HTERT RPE-1 (cell line): ENCODE data around the gene TRIM42.

Experiments
- in situ Hi-C: fragments of 300-500 bp; cut with MboI; formaldehyde crosslinking; loops from 4 replicates; pipeline ENCODE4 v1.14.3; 2020; ENCODE audit warnings: low sequenced_read_pairs

TRIM42 gene

DNA sequence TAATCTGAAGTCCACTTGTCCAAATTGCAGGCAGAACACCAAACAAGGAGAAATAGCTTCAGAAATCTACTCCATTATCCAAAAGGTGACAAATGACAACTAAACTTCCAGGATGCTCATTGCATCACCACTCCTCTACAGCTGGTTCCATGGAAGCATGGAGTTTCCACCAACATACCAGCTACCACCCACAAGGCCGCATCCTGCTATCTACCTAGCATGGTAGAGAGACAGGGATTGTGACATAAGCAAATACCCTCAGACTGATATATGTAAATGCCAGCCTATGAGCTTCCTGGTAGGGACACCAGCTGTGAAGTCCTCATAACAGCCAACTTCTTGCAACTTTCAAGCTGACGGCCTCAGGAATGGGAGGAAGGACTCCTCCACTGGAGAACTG lies at the start of gene TRIM42:
TSS of gene TRIM42 (plus strand) at position 301 of the 400 bp plus-strand sequence. CDS start 166 bp downstream, outside the sequence.
- in situ Hi-C loops = no loop called here

DNA sequence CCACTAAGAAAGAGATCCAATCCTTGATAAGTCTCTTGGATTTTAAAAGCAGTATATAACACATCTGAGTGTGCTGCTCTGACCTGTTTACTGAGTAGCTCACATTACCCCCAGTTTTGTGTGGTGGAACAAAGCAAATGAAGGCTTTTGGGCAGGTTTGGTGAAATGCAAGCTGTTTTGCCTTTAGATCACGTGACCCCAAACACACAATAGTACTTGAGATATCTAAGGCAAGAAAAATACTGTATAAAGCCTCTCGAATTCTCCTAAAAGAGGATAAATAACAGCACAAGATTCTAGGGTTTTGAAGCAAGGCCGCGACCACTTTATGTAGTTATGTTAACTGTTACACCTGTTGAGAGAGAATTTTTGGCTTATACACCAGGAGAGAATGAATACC lies 49.3 kb upstream of the TRIM42 start:
- in situ Hi-C loops = no loop called here

DNA sequence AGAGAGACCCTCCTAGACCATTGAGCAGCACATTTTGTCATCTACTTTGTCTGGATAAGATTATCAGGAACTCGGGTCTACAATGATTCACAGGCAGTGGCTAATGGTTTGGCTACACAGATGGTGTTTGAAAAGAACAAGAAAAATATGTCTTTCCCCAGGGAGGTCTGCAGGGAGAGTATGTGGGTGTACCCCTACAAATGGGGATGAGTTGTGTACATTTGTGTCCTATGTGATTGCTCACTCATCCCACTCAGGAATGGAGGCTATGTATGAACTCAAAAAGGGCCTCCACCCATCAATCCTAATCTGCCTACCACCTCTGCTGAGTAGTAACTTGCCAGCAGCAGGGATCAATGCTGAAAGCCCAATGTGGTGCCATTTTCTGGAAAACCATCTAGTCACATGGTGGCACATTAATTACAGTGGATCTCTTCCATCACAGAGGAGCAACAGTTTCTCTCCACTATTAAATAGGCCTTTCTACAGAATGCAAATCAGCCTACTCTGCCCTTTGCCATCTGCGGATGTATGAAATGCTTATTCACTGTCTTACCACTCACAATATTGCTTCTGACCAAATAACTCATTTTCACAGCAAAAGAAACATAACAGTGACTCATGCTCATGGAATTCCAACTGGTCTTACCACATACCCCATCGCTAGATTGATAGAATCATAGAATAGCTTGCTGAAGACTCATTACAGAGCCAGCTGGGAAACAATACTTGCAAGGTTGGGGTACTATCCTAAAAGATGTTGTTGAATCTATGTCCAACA lies 48.3 kb upstream of the TRIM42 start:
- in situ Hi-C loops = no loop called here

DNA sequence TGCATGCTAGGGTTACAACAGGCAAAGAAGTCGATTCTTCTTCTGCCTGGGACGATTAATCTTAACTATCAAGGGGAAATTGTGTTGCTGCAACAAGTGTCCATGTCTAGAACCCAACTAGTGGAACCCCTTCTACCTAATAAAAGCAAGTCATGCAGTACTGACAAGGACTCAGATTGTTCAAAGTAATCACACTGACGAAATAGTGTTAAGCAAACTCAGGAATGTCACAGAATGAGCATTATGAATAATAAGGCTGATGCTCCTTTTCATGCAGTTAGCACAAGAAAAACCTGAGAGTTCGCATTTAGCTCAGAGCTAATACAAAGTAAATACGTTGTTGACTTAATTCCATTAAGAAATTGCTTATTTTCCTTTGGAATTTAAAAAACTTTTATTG lies 47.5 kb upstream of the TRIM42 start:
- in situ Hi-C loops = no loop called here

DNA sequence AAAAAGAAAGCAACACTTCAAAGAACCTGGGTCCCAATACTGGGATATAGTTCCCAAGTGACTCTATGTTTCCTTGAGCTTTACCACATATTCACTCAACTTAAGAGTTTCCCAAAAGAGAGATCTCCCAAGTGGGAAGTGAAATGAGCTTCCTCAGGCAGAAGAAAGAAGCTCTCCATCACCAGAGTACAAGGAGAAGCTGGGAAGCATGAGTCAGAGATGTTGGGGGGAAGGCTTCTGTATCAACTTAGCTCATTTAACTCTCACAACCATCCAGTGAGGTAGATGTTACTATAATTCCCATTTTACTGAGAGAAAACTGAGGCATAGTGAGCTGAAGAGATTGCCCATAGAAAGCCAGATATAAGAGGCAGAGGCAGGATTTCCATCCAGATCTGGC lies 47.0 kb upstream of the TRIM42 start:
- in situ Hi-C loops = no loop called here

DNA sequence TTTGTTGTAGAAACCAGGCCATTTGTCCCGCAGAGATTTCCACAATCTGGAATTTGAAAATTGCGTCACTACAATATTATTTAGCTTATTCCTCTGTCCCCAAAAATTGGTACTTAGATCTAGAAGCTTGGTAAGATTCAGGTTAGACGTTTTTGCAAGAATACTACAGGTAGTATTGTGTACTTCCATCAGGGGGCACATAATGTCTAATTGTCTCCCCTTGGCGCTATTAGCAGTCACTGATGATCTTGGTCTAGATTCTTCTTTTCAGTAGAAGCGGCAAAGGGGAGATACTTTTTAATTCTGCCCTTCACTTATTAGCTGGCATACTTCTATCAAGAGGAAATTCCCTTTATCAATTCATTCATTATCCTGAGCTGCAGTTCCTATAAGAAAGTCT lies 42.6 kb upstream of the TRIM42 start:
- in situ Hi-C loops = no loop called here

DNA sequence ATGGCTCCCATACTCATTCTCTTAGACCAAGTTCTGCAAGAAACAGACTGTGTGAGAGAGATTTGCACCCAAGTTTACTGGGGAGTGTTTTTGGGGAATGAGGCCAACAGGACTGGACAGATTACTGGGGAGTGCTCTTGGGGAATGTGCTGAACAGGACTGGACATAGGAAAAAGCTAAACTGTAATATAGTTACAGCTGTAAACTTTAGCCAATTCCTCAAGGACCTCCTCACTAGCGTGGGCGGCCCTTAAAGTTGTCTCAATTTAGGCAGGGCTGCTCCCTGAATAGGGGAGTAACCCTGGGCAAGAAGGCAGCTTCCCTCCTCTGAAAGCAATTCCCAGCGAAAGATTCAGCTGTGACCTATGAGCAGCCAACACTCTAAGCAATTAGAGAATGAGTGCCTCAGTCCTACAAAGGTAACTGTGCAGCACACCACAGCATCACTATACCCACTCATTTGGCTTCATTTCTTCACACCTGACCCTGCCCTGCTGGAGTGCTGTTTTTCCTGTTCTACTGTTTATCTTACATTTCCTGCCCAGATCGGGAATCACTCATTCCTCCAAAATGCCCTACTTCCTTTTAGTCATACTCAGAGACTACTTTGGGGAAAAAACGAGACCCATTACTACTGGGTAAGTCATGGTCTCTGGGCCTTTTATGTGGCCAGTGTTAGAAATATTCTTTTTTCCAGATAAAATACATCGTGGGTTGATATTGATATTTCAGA lies 41.3 kb upstream of the TRIM42 start:
- in situ Hi-C loops = no loop called here

DNA sequence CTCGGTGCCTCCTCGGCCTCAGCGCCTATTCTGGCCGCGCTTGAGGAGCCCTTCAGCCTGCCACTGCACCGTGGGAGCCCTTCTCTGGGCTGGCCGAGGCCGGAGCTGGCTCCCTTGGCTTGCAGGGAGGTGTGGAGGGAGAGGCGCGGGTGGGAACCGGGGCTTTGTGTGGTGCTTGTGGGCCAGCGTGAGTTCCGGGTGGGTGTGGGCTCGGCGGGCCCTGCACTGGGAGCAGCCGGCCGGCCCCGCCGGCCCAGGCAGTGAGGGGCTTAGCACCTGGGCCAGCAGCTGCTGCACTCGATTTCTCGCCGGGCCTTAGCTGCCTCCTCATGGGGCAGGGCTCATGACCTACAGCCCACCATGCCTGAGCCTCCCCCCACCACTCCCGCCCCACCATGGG lies 26.6 kb upstream of the TRIM42 start:
- in situ Hi-C loops = no loop called here

DNA sequence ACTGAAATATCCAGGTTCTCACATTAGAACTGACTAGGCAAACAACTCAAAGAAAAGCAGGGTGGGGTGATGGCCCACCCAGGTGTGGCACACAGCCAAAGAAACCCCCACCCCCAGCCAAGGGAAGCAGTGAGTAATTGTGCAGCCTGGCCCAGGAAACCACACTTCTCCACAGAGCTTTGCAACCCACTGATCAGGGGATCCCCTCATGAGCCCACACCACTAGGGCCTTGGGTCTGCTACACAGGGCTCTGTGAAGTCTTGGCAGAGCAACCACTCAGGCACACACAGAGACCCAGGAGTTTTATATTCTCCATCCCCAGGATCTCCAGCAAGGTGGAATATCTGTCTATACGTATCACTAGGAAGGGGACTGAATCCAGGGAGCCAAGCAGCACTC lies 22.2 kb upstream of the TRIM42 start:
- in situ Hi-C loops = no loop called here

DNA sequence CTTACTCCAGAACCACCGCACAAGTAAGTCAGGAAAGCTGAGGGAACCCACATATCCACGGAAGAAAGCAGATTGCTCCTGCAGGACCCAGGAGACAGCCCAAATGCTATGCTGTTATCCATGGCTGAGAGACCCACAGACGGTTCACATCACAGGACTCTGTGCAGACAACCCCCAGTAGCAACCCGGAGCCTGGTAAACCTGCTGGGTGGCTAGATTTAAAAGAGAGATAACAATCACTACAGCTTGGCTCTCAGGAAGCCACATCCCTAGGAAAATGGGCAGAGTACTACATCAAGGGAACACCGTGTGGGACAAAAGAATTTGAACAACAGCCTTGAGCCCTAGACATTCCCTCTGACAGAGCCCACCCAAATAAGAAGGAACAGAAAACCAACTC lies 13.8 kb upstream of the TRIM42 start:
- in situ Hi-C loops = no loop called here

DNA sequence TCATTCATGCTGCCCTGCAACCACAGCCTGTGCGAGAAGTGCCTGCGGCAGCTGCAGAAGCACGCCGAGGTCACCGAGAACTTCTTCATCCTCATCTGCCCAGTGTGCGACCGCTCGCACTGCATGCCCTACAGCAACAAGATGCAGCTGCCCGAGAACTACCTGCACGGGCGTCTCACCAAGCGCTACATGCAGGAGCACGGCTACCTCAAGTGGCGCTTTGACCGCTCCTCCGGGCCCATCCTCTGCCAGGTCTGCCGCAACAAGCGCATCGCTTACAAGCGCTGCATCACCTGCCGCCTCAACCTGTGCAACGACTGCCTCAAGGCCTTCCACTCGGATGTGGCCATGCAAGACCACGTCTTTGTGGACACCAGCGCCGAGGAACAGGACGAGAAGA lies 4.7 kb downstream of the TRIM42 start:
- in situ Hi-C loops = no loop called here

DNA sequence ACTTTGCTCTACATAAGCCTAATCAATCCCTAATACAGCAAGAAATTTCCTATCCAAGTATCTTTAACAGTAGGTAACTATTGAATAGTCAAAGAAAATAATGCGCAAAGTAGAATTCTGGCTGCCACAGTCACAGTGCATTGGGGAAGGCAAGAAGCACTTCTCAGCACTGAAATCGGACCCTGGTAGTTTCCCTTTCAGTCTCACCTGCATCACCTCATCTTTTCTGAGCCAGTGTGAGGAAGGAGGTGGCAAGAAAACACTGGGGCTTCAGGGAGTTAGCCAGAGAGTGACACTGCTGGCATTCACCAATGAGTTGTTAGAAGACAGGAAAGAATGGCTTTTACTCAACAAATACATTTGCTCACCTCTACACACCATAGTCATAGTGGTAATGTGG lies 8.3 kb downstream of the TRIM42 start:
- in situ Hi-C loops = no loop called here

DNA sequence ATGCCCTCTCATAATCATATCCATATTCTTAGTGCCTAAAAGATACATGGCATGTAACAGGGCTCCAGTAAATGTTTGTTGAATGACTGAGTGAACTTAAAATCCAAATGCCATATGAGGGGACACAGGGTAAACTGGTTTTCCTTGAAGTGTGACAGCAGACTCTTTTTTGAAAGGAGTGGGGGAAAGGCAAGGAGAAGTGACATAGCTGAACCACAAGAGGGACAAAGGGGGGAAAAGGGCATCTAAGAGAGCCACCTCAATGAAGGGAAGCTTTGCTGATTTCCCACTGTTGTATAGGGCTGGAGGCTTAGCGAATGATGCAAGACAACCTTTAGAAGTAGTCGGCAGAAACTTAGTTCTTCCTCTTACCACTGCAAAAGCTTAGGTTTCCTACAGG lies 9.1 kb downstream of the TRIM42 start:
- in situ Hi-C loops = no loop called here

DNA sequence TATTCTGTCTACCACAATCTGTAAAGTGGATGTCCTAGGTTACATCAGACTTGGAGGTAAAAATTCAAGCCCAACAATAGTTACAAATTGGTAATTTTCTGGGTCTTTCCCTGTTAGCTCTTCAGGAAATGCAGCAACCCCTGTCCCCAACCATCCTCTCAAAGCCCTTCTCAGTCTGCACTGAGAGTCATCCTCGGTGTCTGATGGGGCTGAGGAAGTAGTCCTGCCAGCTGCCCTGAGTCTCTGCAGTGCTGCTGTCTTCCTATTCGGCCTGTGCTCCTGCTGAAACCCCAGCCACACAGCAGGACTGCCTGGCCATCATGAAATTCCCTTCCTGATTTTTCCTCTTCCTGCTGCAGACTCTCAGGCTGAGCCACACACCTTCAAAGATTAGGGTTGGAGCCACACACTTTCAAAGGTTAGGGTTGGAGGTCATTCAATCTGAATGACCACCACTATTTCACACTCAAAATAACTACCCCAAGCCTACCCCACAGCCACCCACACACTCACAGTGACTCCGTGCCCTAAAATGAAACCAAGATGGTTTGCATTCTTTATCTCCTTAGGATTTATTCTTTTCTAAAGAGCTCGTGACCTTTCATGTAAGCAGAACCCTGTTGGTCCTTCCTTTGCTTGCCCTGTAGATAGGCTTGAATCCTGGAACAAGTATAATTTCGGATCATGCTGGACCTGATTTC lies 17.6 kb downstream of the TRIM42 start:
- in situ Hi-C loops = no loop called here

DNA sequence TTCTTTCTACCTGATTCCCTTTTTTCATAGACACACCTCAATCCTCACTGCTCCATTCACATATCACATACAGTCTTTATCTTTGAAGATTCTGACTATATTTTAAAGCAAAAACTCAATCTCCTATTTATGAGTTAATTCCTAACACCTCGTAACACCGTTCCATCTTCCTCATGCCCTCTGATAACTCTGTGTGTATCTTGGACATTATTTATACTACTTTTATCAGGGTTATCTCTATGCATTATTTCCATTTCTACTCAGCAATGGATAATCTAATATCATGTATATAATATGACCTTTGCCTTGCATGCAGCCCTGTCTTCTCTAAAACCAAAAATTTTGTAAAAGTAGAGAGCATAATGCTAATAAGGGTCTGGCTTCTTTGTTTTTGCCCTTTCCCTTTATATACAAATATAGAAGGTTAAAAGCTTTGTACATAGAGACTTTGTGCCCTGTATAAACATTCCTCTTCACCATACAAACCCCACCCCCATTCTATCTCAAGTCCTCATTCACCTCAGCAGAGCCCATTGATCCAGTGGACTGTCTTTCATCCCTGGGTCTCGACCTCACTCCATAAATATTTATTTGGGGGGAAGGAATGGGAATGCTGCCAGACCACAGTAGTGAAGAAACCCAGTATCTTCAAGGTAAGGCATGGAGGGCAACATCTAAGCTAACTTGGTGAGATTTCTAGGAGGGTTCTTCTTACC lies 21.8 kb downstream of the TRIM42 start:
- in situ Hi-C loops = no loop called here

DNA sequence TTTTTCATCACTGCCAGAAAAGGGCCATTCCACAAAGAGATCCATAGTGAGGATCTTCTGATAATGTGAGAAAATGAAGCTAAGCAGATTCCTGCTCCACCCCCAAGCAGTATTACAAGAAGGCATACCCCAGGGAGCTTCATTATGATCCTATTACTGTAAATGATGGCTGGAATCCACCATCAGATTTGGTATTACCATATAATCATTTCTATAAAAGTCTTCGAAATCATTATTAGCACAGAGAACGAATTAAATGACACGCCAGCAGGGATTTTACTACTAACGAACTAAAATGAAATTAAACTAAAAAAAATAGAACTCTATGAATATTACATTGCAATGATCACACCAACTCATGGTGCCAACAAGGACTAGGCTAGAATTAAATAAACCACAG lies 24.4 kb downstream of the TRIM42 start:
- in situ Hi-C loops = no loop called here

DNA sequence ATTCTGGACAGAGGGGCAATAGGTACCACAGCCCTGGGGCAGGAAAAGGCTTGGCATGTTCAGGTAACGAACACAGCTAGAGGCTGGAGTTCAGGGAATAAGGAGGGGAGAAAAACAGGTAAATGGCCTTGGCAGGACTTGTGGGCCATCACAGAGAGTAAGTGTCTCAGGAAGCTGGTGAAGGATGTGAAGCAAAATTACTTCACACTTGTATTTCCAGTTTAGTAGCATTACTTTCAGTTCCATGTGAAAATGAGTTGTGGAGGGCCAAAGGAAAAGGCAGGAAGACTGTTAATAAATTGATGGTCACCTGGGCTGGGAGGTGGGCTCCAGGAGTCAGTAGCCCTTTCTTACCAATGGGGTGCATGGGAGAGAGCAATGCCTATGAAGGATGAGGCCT lies 25.6 kb downstream of the TRIM42 start:
- in situ Hi-C loops = no loop called here

DNA sequence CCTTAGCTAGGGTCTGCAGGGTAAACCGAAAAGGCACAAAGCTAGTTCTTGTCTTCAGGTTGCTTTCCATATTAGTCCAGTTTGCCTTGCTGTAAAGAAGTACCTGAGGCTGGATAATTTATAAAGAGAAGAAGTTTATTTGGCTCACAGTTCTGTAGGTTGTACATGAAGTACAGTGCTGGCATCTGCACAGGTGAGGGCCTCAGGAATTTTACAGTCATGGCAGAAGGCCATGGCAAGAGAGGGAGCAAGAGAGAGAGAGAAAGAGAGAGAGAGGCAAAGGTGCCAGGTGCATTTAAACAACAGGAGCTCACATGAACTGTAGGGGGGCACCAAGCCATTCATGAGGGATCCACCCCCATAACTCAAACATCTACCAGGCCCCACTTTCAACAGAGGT lies 26.9 kb downstream of the TRIM42 start:
- in situ Hi-C loops = no loop called here

DNA sequence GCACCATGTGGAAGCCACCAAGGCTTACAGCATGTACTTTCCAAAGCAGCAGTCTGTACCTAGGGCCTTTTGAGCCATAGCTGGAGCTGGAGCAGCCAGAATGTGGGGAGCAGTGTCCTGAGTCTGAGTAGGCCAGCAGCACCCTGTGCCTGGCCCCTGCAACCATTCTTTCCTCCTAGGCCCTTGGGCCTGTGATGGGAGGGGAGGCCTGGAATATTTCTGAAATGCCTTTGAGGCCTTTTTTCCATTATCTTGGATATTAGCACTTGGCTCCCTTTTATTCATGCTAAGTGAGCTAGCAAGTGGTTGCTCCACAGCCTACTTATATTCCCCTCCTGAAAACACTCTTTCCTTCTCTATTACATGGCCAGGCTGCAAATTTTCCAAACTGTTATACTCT lies 28.1 kb downstream of the TRIM42 start:
- in situ Hi-C loops = no loop called here

DNA sequence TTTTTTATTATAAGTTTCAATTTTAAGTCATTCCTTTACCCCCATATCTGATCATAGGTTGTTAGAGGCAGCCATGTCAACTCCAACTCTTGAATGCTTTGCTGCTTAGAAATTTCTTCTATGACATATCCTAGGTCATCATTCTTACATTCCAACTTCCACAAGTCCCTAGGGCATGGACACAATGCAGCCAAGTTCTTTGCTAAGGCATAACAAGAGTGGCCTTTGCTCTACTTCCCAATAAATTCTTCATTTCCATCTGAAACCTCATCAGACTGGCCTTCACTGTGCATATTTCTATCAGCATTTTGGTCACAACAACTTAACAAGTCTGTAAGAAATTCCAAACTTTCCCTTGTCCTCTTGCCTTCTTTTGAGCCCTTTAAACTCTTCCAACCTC lies 28.5 kb downstream of the TRIM42 start:
- in situ Hi-C loops = no loop called here

DNA sequence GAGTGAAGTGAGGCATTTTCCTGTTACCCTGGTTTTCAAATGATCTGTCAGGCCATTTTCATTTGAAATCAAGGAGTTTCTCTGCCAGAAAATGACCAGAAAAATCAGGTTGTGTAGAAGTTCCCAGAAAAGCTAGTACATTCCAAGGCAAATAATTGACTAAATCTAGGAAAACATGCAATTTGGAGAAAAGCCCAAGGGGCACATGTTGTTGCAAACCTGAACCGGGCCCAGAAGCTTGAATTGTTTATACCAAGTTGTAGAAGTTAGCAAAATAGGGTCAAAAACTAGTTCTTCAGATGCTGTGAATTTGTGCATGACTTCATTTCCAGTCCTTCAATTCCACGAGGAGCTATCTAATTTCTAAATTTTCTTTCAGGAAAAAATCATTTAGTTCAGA lies 31.0 kb downstream of the TRIM42 start:
- in situ Hi-C loops = no loop called here
